CD4-positive, alpha-beta T cell treated with Interleukin-4 for 1 hour (primary cell): ENCODE data around the gene FHIP1B.
"Not testable (repeated sequence)": the region's sequence is repeated elsewhere in the genome, so short reads cannot be mapped to it uniquely, and the experiment has no call there.

Experiments used
- DNase-seq, 2 donors: peaks; one replicate each; pipeline ENCODE4 v3.0.0-alpha.2; 2020 to 2022

Gene FHIP1B

GRCh38 chr11:6234387-6235107, at the start of gene FHIP1B:
Gene FHIP1B, minus strand, starts transcription at chr11:6234636. Its CDS starts 10,120 bp downstream, at chr11:6224516.
- peak; percentile 100 for DNase-seq

- DNase-seq: no peak
Measured at GRCh38 chr11:6283453-6284023, 49.1 kb upstream of the FHIP1B start.

GRCh38 chr11:6280809-6281208, 46.4 kb upstream of the FHIP1B start:
- DNase-seq: not testable (repeated sequence)

- no peak for DNase-seq
Measured at GRCh38 chr11:6273188-6273587, 38.8 kb upstream of the FHIP1B start.

- DNase-seq: no peak
Measured at GRCh38 chr11:6271598-6271997, 37.2 kb upstream of the FHIP1B start.

GRCh38 chr11:6270584-6271246, 36.3 kb upstream of the FHIP1B start:
- no peak for DNase-seq

GRCh38 chr11:6269994-6270393, 35.6 kb upstream of the FHIP1B start:
- peak in 1 of 2 donors; percentile 7 for DNase-seq

GRCh38 chr11:6268820-6269219, 34.4 kb upstream of the FHIP1B start:
- DNase-seq: no peak

- DNase-seq: no peak
Measured at GRCh38 chr11:6263662-6264061, 29.2 kb upstream of the FHIP1B start.

GRCh38 chr11:6260207-6260726, 25.8 kb upstream of the FHIP1B start:
- no peak for DNase-seq

GRCh38 chr11:6258571-6259081, 24.2 kb upstream of the FHIP1B start:
- DNase-seq: no peak

GRCh38 chr11:6258141-6258540, 23.7 kb upstream of the FHIP1B start:
- no peak for DNase-seq

- DNase-seq: no peak
Measured at GRCh38 chr11:6253197-6253596, 18.8 kb upstream of the FHIP1B start.

- DNase-seq: no peak
Measured at GRCh38 chr11:6251990-6252473, 17.6 kb upstream of the FHIP1B start.

- peak; percentile 35 to 36 for DNase-seq
Measured at GRCh38 chr11:6251120-6251733, 16.8 kb upstream of the FHIP1B start.

GRCh38 chr11:6249770-6250555, 15.5 kb upstream of the FHIP1B start:
- no peak for DNase-seq

GRCh38 chr11:6248897-6249296, 14.5 kb upstream of the FHIP1B start:
- DNase-seq: not testable (repeated sequence)

GRCh38 chr11:6248248-6248647, 13.8 kb upstream of the FHIP1B start:
- no peak for DNase-seq

GRCh38 chr11:6245536-6245935, 11.1 kb upstream of the FHIP1B start:
- no peak for DNase-seq

- no peak for DNase-seq
Measured at GRCh38 chr11:6241316-6241715, 6.9 kb upstream of the FHIP1B start.

GRCh38 chr11:6240781-6241180, 6.3 kb upstream of the FHIP1B start:
- no peak for DNase-seq

GRCh38 chr11:6240139-6240538, 5.7 kb upstream of the FHIP1B start:
- DNase-seq: no peak
